ENCODE measurements around the gene GPR55. TPM values are rescaled to one million over a fixed set of nuclear protein-coding genes. Genes with fewer than 3 reads are reported as not detected.
A peak's percentile ranks its signal among the peaks of the same experiment; 100 is the strongest.

Gene GPR55
- total RNA-seq, 1 experiment from 2014 or later = not detected

DNA sequence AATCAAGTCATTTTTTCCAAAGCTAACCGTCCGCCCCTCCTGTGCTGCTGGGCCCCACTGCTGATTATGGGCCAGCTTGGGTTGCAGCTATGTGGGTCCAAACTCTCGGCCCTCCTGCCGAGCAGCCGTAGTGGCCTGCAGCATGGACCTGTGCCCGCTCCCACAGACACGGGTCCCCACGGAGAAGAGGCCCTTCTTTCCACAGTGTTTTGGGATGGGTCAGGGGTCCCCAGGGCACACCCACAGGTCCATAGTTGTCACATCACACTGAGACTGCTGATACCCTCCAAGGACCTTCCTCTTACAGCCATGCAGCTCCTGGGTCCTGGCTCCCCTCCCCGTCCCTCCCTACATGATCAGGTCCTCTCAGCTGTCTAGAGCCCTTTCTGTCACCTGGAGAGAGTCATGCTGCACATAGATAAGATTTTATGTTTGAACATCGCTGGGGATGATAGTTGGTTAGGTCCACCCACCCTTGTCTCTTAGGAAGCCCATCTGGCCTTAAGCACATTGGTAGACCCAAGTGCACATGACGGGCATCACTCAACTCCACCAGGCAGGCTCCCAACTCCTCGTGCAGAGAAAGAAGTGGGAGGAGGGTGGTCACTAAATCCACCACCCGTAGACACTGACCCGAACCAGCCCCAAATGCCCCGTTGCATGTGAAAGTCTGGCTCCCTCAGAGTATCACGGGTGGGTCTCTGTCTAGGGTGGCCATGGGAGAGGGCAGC, 17.5 kb downstream of the GPR55 start:
- Histone ChIP-seq H3K36me3 (replicated peaks; ENCODE audit: control insufficient read depth, insufficient read depth, low read length) (no peaks in the 10 kb centered on the region), H3K4me3 (ENCODE audit: insufficient read depth, low read depth, low read length) (no peak overlapping the region), H3K27me3 (ENCODE audit: control insufficient read depth, insufficient read depth, low read length) (no peaks in the 10 kb centered on the region; the same call in 1 of the 2 replicates)
- no peak for DNase-seq

DNA sequence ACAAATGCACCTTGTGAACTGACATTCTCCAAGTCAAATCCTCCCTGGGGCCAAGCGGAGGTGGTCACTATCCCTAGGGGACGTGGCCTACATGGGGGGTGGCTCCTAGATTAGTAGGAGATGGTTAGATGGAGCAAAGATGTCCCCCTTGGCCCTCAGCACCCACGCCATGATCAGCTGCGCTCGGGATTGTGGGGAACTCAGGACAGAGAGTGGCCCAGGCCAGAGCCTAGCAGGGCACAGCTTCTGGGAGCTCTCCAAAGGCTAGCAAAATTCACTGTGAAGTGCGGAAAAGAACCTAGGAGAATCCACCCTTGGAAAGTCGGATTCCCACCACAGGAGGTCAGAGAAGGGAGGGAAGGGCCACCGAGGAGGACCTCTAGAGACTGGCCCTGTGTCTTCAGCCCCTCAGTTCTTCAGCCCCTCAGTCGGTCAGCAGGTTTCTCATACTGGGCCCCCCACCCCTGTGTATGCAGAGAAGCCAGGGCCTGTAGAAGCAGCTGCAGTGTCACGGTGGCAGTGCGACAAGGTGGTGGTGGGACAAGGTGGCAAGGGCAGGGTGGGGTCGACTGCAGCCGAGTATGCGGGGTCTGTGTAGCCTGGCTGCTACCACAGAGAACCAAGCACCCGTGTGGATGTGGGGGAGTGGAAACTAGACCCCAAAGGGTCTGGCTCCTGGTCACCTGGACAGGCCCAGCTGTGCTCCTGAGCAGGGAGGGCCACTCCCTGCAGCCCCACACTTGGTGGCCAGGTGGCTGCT, 18.4 kb downstream of the GPR55 start:
- Histone ChIP-seq H3K36me3 (replicated peaks; ENCODE audit: control insufficient read depth, insufficient read depth, low read length) (no peaks in the 10 kb centered on the region), H3K27me3 (ENCODE audit: control insufficient read depth, insufficient read depth, low read length) (no peaks in the 10 kb centered on the region; the same call in 1 of the 2 replicates), H3K4me3 (ENCODE audit: insufficient read depth, low read depth, low read length) (no peak overlapping the region)
- DNase-seq = no peak

DNA sequence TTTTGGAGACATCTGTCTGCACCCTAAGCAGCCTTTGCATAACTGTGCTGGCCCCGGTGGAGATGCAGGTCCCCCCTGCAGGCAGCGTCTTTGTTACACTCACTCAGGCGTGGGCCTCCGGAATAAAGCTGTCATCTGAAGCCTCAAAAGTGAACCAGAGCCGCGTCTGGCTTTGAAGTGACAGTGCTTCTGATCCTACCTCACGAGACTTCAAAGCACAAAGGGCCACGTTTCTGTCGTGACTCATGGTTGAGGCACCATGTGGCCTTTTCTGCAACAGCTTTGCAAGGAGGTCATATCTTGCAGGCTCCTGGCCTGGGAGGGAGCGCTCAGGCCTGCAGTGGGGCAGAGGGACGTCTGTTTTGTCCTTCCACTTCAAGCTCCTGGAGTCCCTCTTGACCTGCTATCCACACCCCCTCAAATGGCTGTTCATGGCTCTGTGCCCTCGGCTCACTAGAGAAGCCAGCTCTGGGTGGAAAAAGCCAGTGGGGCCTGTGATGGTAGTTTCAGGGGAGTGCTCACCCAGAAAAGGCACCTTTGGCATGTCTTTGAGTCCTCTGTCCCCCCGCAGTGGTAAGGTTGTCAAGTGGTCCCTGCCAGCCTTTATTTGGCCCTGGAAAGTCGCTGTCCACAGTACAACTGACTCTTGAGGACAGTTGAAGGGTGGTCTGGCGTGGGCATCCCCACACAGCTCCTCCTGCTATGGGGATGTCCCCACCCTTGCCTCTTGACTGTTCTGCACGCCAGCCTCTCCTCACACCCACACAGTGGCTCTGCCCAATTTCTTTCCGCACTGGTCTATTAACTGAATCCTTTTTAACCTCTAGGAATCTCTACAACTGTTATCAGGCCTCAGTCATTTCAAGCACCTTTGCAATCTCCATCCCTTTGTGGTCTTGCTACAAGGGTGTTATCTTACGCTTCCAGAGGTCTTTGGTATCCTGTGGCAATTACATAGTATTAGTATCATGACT, 19.3 kb downstream of the GPR55 start:
- Histone ChIP-seq H3K36me3 (replicated peaks; ENCODE audit: control insufficient read depth, insufficient read depth, low read length) (no peaks in the 10 kb centered on the region), H3K4me3 (ENCODE audit: insufficient read depth, low read depth, low read length) (no peak overlapping the region)
- DNase-seq = peak; percentile 56

DNA sequence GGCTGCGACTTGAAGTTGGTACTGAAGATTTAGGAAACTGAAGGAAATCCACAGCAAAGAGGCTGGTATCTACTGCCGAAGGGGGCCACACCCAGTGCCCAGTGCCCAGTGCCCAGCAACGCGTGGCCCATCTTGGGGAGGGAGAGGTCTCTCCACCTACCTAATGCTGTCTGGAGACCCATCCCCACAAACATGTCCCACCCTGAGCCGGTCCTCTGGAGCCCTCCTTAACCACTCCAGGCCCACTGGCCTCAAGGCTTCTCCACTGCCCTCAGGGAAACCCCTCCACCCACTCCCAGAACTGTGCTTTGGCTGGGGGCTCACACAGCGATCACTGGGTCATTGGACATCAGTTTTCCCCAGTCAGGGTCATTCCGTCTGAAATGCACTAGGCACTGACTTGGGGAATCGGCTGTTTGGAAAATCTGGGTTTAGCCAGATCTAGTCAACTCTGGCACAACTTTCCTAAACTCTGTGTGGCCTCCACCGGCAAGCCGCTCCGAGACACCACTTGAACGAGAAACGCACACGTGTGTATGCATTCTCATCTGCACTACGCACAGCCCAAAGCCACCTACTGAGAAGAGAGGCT, 20.1 kb downstream of the GPR55 start:
- Histone ChIP-seq H3K4me3 (ENCODE audit: insufficient read depth, low read depth, low read length) (no peak overlapping the region), H3K36me3 (replicated peaks; ENCODE audit: control insufficient read depth, insufficient read depth, low read length) (no peaks in the 10 kb centered on the region), H3K27me3 (ENCODE audit: control insufficient read depth, insufficient read depth, low read length) (no peaks in the 10 kb centered on the region; the same call in 1 of the 2 replicates)
- DNase-seq = no peak

More for the DNA sequence above, 19.3 kb downstream of the GPR55 start:
- no peaks in the 10 kb centered on the region; the same call in 1 of the 2 replicates for H3K27me3 ChIP-seq (ENCODE audit: control insufficient read depth, insufficient read depth, low read length)

DNA sequence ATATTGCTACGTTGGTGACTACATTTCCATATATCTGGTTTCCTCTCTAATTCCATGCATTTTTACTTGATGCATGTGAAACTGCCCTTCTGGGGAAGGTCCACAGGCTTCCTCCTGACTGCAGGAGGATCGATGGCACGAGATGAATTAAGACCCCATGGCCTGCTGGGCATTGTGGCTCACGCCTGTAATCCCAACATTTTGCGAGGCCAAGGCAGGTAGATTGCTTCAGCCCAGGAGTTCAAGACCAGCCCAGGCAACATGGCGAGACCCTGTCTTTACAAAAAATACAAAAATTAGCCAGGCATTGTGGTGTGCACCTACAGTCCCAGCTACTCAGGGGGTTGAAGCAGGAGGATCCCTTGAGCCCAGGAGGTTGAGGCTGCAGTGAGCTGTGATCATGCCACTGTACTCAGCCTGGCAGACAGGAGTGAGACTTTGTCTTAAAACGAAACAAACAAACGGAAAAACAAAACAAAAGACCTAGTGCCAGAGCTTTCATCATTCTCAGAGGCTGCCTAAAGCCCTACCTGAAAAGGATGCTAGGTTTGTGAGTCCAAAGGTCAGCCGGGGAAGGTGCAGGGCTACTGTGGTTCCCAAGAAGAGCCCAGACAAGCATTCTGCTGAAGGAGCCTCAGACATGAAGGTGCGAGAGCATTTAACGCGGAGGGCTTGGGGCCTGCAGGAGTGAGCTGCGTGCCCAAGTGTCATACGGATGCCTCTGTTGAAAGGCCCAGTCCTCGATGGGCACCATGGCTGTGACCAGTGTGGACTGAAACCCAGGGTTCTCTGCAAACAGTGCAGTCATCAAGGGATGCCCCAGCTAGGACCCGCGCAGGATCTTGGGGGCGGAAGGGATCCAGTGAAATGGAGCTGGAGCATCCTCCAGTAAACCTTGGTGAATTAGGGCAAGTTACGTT, 21.6 kb downstream of the GPR55 start:
- Histone ChIP-seq H3K36me3 (replicated peaks; ENCODE audit: control insufficient read depth, insufficient read depth, low read length) (no peaks in the 10 kb centered on the region), H3K4me3 (ENCODE audit: insufficient read depth, low read depth, low read length) (no peak overlapping the region), H3K27me3 (ENCODE audit: control insufficient read depth, insufficient read depth, low read length) (no peaks in the 10 kb centered on the region; the same call in 1 of the 2 replicates)
- no peak for DNase-seq

DNA sequence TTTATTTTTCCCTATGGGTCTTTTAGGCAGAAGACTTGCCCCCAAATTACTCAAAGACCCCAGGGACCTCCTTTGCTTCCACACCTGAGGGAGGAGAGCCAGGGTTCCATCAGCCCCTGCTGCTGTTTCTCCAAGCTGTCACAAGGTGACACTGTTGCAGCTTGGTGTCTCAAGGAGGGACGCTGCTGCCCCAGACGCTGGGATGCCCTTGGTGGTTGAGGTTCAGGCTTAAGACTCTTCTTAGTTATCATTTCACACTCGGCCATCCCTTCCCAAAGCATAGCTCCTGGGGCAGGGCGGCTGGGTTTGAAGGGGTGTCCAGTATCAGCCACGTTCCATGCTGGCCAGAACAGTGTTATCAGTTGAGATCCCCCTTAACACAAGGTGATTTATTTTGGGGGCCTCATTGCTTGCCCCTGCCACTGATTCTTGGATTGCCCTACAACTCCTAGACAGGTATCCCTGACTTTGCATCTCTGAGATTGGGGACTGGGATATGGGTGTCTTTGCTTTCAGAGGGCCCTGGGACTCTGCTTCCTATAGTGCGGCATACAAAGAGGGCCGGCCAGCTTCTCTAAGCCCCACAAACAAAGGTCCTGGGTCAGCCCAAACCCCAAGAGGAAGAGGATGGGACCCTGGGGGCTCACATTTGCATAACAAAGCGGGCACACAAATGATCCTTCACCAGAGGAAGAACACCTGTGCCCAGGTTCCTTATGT, 22.7 kb downstream of the GPR55 start:
- Histone ChIP-seq H3K27me3 (ENCODE audit: control insufficient read depth, insufficient read depth, low read length) (no peaks in the 10 kb centered on the region), H3K36me3 (replicated peaks; ENCODE audit: control insufficient read depth, insufficient read depth, low read length) (no peaks in the 10 kb centered on the region), H3K4me3 (ENCODE audit: insufficient read depth, low read depth, low read length) (no peak overlapping the region)
- DNase-seq = peak; percentile 86

DNA sequence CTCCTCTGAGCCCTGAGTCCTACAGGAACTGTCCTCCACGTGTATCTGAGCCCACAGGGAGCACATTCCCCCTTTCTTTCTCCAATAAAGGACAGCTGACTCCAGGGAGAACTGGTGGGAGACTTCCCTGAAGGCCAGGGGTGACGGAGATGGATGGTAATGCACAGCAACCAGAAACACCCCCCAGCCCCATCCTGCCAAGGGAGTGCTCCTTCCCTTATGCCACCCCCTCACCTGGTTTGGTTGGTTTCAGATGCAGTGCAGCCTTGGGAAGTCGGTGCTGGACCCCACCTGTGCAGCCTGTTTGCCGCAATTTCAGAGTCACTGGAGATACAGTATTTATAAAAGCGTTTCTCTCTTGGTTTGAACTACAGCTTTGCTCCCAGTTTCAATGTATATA, 24.0 kb downstream of the GPR55 start:
- Histone ChIP-seq H3K27me3 (ENCODE audit: control insufficient read depth, insufficient read depth, low read length) (no peaks in the 10 kb centered on the region), H3K36me3 (replicated peaks; ENCODE audit: control insufficient read depth, insufficient read depth, low read length) (no peaks in the 10 kb centered on the region), H3K4me3 (ENCODE audit: insufficient read depth, low read depth, low read length) (no peak overlapping the region)
- no peak for DNase-seq

DNA sequence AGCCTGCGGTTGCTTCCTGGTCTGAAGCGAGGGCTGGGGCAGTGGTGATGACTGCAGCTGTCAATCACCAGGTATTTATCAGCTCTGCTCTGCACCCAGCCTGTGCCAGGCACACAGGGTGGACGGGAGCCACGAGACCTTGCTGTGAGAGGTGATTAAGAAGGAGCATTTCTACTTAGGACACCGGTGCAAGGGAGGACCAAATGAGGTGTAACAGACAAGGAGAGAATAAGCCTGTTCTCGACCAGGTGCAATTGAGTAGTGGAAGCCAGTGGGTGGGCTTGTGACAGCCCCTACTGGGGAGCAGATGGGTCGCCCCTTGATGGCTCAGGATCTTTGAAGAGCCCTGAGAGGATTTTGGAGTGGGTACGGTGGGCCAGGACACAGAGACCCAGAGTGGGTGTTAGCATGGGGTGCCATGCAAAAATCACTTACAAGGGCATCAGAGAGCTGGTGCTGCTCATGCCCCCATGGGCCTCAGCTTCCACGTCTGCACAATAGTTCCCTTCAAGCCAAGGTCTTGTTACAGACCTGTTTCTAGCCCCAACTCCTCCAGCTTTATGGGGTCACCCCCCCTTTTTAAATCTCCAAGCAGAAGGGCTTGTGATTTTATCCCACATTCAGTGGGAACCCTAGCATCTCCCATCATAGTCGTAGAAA, 24.6 kb downstream of the GPR55 start:
- H3K4me3 ChIP-seq (ENCODE audit: insufficient read depth, low read depth, low read length) = no peak overlapping the region
- DNase-seq = no peak
- no peaks in the 10 kb centered on the region for H3K27me3 ChIP-seq (ENCODE audit: control insufficient read depth, insufficient read depth, low read length)
- H3K36me3 ChIP-seq (replicated peaks; ENCODE audit: control insufficient read depth, insufficient read depth, low read length) = no peaks in the 10 kb centered on the region

DNA sequence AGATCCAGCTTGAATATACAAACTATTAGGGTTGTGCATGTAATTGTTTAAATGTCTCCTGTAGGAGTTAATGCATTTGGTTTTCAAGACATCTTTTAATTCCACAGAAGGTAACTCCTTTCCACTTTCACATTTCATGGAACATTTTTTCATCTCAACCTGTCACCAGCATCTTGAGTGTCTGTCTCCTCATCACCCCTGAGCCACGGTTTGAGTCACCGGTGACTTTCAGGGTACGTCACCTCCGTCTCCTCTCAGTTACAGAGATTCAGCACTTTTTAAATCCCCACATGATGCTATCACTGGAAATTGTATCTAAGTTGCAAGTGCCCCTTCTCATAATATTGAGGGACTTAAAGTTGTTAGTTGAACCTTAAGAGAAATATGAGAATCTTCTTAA, 25.3 kb downstream of the GPR55 start:
- Histone ChIP-seq H3K27me3 (ENCODE audit: control insufficient read depth, insufficient read depth, low read length) (no peaks in the 10 kb centered on the region), H3K36me3 (replicated peaks; ENCODE audit: control insufficient read depth, insufficient read depth, low read length) (no peaks in the 10 kb centered on the region), H3K4me3 (ENCODE audit: insufficient read depth, low read depth, low read length) (no peak overlapping the region)
- DNase-seq = no peak

DNA sequence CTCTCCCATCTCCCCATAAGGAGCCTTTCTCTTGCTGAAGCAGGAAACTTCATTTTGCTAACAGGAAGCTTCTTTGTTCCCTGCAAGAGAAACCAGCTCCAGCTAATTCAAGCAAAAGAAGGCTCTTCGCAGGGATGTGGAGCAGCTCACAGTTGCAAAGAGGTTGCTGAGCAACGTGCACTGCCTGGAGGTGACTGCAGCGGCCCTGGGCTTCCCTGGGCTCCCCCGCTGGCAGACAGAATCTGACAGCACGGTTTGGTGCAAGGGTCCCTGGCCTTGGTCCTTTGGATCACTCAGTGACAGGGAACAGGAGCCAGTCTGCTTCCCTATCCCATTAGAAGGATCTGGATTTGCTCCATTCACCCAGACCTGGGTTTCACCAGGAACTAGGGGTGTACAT, 25.8 kb downstream of the GPR55 start:
- Histone ChIP-seq H3K36me3 (replicated peaks; ENCODE audit: control insufficient read depth, insufficient read depth, low read length) (no peaks in the 10 kb centered on the region), H3K27me3 (ENCODE audit: control insufficient read depth, insufficient read depth, low read length) (no peaks in the 10 kb centered on the region), H3K4me3 (ENCODE audit: insufficient read depth, low read depth, low read length) (no peak overlapping the region)
- DNase-seq = no peak

DNA sequence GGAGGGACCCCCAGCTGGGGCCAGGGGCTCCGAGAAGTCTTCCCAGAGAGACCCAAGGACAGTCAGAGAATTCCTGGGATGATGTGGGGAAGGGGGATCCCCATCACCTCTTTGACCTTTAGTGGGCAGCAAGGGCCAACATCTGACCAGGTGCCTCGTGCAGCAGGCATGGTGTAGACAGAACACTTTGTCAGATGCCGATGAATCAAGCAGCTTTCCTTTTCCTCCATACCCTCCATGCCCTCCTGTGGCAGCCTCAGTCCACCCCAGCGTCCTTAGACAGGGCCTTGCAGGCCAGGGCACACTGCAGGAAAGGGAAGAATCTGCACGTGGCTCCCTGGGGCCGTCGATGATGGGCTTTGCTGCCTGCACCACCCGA, 26.3 kb downstream of the GPR55 start:
- Histone ChIP-seq H3K4me3 (ENCODE audit: insufficient read depth, low read depth, low read length) (no peak overlapping the region), H3K36me3 (replicated peaks; ENCODE audit: control insufficient read depth, insufficient read depth, low read length) (no peaks in the 10 kb centered on the region), H3K27me3 (ENCODE audit: control insufficient read depth, insufficient read depth, low read length) (no peaks in the 10 kb centered on the region)
- DNase-seq = no peak

DNA sequence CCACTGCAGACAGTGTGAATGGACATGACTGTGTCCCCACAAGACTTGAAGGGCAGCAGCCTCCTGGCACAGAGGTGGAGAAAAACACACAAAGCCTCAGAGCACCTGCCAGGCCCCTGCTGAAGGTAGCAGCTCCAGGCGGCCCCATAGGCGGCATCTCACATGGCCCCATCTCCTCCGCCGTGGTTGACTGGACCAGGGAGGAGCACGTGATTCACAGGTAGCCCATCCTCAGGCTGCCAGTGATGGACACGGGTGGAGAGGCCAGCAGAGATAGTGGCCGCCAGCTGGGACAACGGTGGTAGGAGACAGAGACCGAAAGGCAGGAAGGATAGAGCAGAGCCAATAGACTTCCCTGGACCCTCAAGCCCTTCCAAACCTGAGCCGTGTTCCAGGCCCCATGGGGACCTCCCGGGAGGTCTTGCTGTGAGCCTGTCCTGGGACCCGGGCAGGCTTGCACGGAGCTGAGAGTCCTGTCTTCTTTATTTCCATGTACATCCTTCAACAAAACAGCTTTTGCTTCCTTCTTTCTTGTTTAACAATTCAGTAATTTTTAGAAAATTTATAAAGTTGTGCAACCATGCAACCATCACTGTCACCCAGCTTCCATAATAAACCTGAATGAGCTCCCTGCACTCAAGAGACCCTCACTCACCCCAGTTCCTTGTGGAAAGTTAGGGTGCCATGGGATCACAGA, 26.9 kb downstream of the GPR55 start:
- Histone ChIP-seq H3K36me3 (replicated peaks; ENCODE audit: control insufficient read depth, insufficient read depth, low read length) (no peaks in the 10 kb centered on the region), H3K27me3 (ENCODE audit: control insufficient read depth, insufficient read depth, low read length) (no peaks in the 10 kb centered on the region), H3K4me3 (ENCODE audit: insufficient read depth, low read depth, low read length) (no peak overlapping the region)
- no peak for DNase-seq
